Tibial artery (tissue), 4 donors: ENCODE data around the gene FREM1.

Experiments used
- DNase-seq, 2 donors: peaks; one replicate each; pipeline ENCODE4 v3.0.0-alpha.2; 2019
- H3K27ac ChIP-seq, 2 donors: fragments of 200-600 bp; sonication (generic) in 1 of 2; 1 replicate in 1 of 2; 2 replicates in 1 of 2; pipeline ENCODE4 v1.5.1; 2018 to 2019; ENCODE audit warnings: mild to moderate bottlenecking in 1 of 2
- H3K27me3 ChIP-seq, 2 donors: fragments of 200-600 bp; sonication (generic) in 1 of 2; one replicate each; pipeline versions ENCODE4 v1.5.1 to v1.6.0; 2016 to 2019
- H3K36me3 ChIP-seq, 3 donors: fragments of 200-600 bp; sonication (generic) in 2 of 3; one replicate each; pipeline ENCODE4 v1.5.1; 2016 to 2019; ENCODE audit warnings: mild to moderate bottlenecking in 2 of 3
- H3K4me1 ChIP-seq, 4 donors: fragments of 200-600 bp; sonication (generic) in 2 of 4; 1 replicate in 3 of 4; 2 replicates in 1 of 4; pipeline ENCODE4 v1.5.1; 2016 to 2019
- H3K4me3 ChIP-seq, 2 donors: fragments of 200-600 bp; sonication (generic) in 1 of 2; 1 replicate in 1 of 2; 2 replicates in 1 of 2; pipeline ENCODE4 v1.5.1; 2018 to 2019; ENCODE audit warnings: mild to moderate bottlenecking in 2 of 2
- H3K9me3 ChIP-seq, 3 donors: fragments of 200-600 bp; sonication (generic) in 1 of 3; one replicate each; pipeline ENCODE4 v1.5.1; 2016 to 2019
- intact Hi-C: fragments of 100-400 bp; cut with DNase I; formaldehyde crosslinking; loops from one replicate; pipeline ENCODE4 v1.15.0; 2023; ENCODE audit warnings: low total_unique reads
- TF ChIP-seq, protein P1 (sequence below), 2 experiments: fragments of 200-600 bp in 1 of 2; fragments of 450-650 bp in 1 of 2; IDR thresholded peaks; one replicate each; pipeline ENCODE4 v1.5.1; 2017 to 2019; ENCODE audit warnings: antibody characterized with exemption in 2 of 2, mild to moderate bottlenecking in 1 of 2, moderate library complexity in 1 of 2

FREM1 gene

DNA sequence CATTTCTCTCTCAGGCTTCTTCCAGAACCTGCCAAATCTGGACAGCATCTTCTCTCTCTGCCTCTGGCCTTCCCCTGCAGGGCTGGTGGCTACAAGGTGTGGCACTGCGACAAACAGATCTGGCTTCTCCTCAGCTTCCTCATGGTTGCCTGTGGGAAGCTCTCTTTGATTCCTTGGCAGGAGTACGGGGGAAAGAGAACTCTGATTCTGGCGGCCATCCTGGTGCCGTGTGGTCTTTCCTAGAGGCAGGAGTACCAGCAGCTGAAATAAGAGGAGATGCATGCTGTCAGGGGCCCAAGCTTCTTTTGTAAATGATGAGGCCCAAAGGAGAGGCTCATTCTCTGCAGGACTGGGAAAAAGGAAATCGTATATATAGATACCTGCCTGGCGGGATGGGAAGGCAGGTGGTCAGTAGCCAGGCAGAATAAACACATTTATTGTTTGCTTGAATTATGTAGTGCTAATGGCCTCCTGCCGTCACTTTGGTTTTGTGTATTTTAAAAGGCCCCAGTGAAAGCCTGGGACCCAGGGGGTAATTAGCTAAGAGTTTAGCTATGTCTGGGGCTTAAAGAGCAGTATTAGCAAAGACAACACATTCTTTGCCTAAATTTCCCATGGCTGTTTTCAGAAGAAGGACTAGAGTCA lies 187.7 kb downstream of the FREM1 start, which contains the start of gene CER1:
TSS of gene CER1 (minus strand) at position 343 of the 645 bp plus-strand sequence. CDS start at position 282, 61 bp downstream.
- DNase-seq: no peak
- Histone ChIP-seq H3K27ac (no peak within 1 kb of the TSS), H3K4me3 (no peak within 1 kb of the TSS), H3K4me1 (no peaks in the 10 kb centered on the region), H3K9me3 (no peaks in the 10 kb centered on the region), H3K36me3 (no peaks in the 10 kb centered on the region), H3K27me3 (no peaks in the 10 kb centered on the region)
- intact Hi-C loops: no loop called here
- TF ChIP-seq, protein P1, sequence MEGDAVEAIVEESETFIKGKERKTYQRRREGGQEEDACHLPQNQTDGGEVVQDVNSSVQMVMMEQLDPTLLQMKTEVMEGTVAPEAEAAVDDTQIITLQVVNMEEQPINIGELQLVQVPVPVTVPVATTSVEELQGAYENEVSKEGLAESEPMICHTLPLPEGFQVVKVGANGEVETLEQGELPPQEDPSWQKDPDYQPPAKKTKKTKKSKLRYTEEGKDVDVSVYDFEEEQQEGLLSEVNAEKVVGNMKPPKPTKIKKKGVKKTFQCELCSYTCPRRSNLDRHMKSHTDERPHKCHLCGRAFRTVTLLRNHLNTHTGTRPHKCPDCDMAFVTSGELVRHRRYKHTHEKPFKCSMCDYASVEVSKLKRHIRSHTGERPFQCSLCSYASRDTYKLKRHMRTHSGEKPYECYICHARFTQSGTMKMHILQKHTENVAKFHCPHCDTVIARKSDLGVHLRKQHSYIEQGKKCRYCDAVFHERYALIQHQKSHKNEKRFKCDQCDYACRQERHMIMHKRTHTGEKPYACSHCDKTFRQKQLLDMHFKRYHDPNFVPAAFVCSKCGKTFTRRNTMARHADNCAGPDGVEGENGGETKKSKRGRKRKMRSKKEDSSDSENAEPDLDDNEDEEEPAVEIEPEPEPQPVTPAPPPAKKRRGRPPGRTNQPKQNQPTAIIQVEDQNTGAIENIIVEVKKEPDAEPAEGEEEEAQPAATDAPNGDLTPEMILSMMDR (IDR thresholded peaks at IDR 0.05): no peak

DNA sequence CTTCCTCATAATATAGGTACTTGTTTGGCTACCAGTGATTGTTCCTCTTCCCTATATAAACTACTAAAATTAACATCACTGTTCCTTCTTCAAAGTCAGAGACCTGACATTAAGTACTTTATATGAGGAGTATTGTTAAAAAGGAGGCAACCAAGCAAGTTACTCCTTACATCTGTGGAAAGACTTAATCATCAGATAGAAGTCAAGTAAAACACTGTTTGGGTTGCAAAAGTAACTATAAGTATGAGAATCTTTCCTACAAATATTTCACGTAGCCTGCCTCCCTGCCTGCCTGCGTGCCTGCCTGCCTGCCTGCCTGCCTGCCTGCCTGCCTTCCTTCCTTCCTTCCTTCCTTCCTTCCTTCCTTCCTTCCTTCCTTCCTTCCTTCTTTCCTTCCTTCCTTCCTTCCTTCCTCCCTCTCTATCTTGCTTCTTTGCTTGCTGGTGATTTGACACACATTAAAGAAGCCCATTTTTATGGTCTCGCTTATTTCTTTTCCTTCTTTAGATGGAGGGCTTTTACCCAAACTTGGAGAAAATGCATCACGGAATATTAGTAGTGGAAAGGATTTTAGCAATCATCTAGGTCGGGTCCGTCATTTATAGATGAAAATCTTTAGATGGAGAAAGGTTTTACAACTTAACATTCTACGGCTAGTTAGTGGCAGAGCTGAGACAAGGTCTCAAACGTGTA lies 190.9 kb downstream of the FREM1 start:
- H3K9me3 ChIP-seq: no peaks in the 10 kb centered on the region
- no peaks in the 10 kb centered on the region for H3K27me3 ChIP-seq
- H3K36me3 ChIP-seq: no peaks in the 10 kb centered on the region
- intact Hi-C loops: no loop called here
- H3K27ac ChIP-seq: no peak overlapping the region
- DNase-seq: no peak
- H3K4me1 ChIP-seq: no peaks in the 10 kb centered on the region
- TF ChIP-seq, protein P1 (IDR thresholded peaks at IDR 0.05): no peak
- H3K4me3 ChIP-seq: no peak overlapping the region

- no peak overlapping the region for H3K4me3 ChIP-seq
- no peaks in the 10 kb centered on the region for H3K4me1 ChIP-seq
- DNase-seq: no peak
- peaks cover 0 to 4% (median 0%) of the 10 kb centered on the region in 3 donors for H3K9me3 ChIP-seq
- H3K27me3 ChIP-seq: no peaks in the 10 kb centered on the region
- intact Hi-C loops: no loop called here
- no peaks in the 10 kb centered on the region for H3K36me3 ChIP-seq
- TF ChIP-seq, protein P1 (IDR thresholded peaks at IDR 0.05): no peak
- no peak overlapping the region for H3K27ac ChIP-seq
Measured at GRCh38 chr9:14715102-14715501, 195.1 kb downstream of the FREM1 start.

GRCh38 chr9:14713187-14713767 lies 197.0 kb downstream of the FREM1 start:
- Histone ChIP-seq H3K27me3 (no peaks in the 10 kb centered on the region), H3K4me1 (no peaks in the 10 kb centered on the region), H3K9me3 (peaks cover 0 to 14% (median 0%) of the 10 kb centered on the region in 3 donors), H3K4me3 (no peak overlapping the region), H3K27ac (no peak overlapping the region), H3K36me3 (no peaks in the 10 kb centered on the region)
- TF ChIP-seq, protein P1 (IDR thresholded peaks at IDR 0.05): no peak
- intact Hi-C loops: no loop called here
- DNase-seq: no peak

GRCh38 chr9:14710804-14711203 lies 199.4 kb downstream of the FREM1 start:
- Histone ChIP-seq H3K4me3 (no peak overlapping the region), H3K36me3 (peaks cover 0 to 2% (median 0%) of the 10 kb centered on the region in 3 donors), H3K27ac (no peak overlapping the region), H3K4me1 (no peaks in the 10 kb centered on the region), H3K27me3 (no peaks in the 10 kb centered on the region), H3K9me3 (peaks cover 0 to 18% (median 7%) of the 10 kb centered on the region in 3 donors)
- TF ChIP-seq, protein P1 (IDR thresholded peaks at IDR 0.05): no peak
- no peak for DNase-seq
- intact Hi-C loops: no loop called here
